Memory B cell (primary cell): Measurements from ENCODE around the gene PPIL6.
"Not testable (repeated sequence)": the region's sequence is repeated elsewhere in the genome, so short reads cannot be mapped to it uniquely, and the experiment has no call there.

ENCODE experiments used
- ATAC-seq: fragments of 150-1000 bp; cut with Tn5 transposase; 2 replicates; pipeline ENCODE4 v1.10.0; 2021; ENCODE audit warnings: low read depth, mild to moderate bottlenecking, moderate library complexity
- DNase-seq, 2 donors: peaks; one replicate each; pipeline ENCODE4 v3.0.0; 2022; ENCODE audit warnings: low spot score in 2 of 2
- H3K27ac Mint-ChIP-seq: one replicate; pipeline ENCODE4 v1.8.0; 2022; ENCODE audit warnings: mild to moderate bottlenecking, moderate library complexity, mixed read lengths
- H3K27me3 Mint-ChIP-seq: one replicate; pipeline ENCODE4 v1.8.0; 2022; ENCODE audit warnings: mixed read lengths
- H3K36me3 Mint-ChIP-seq: one replicate; pipeline ENCODE4 v1.8.0; 2022; ENCODE audit warnings: mild to moderate bottlenecking, mixed read lengths
- H3K4me1 Mint-ChIP-seq: one replicate; pipeline ENCODE4 v1.8.0; 2022; ENCODE audit warnings: mixed read lengths
- H3K4me3 Mint-ChIP-seq: one replicate; pipeline ENCODE4 v1.8.0; 2022; ENCODE audit warnings: mild to moderate bottlenecking, moderate library complexity, mixed read lengths
- H3K9me3 Mint-ChIP-seq: one replicate; pipeline ENCODE4 v1.8.0; 2022; ENCODE audit warnings: mixed read lengths

PPIL6 gene

GRCh38 chr6:109382576-109383437 is 57.6 kb downstream of the PPIL6 start:
- Mint-ChIP-seq H3K4me1 (peaks cover 27% of the 10 kb centered on the region), H3K4me3 (peak overlapping the region; percentile 98), H3K36me3 (peaks cover 11% of the 10 kb centered on the region), H3K9me3 (no peaks in the 10 kb centered on the region), H3K27me3 (no peaks in the 10 kb centered on the region), H3K27ac (peak overlapping the region; percentile 98)
- DNase-seq: peak; percentile 95 to 96
- ATAC-seq: peak; percentile 75

GRCh38 chr6:109381747-109382575 is 58.5 kb downstream of the PPIL6 start, which contains the start of gene CD164:
Gene CD164, minus strand, starts transcription at chr6:109382467. Its CDS starts 89 bp downstream, at chr6:109382378.
- ATAC-seq (peak; percentile 60), DNase-seq (no peak)
- H3K4me3 Mint-ChIP-seq: peak within 1 kb of the TSS; percentile 98
- peaks cover 29% of the 10 kb centered on the region for H3K4me1 Mint-ChIP-seq
- H3K9me3 Mint-ChIP-seq: no peaks in the 10 kb centered on the region
- peak within 1 kb of the TSS; percentile 98 for H3K27ac Mint-ChIP-seq
- H3K27me3 Mint-ChIP-seq: no peaks in the 10 kb centered on the region
- peaks cover 13% of the 10 kb centered on the region for H3K36me3 Mint-ChIP-seq

GRCh38 chr6:109381061-109381746 is 59.2 kb downstream of the PPIL6 start:
- ATAC-seq: peak; percentile 3
- Mint-ChIP-seq H3K4me1 (peaks cover 31% of the 10 kb centered on the region), H3K36me3 (peaks cover 16% of the 10 kb centered on the region)

GRCh38 chr6:109379711-109380110 is 60.7 kb downstream of the PPIL6 start:
- Mint-ChIP-seq H3K9me3 (no peaks in the 10 kb centered on the region), H3K4me1 (peaks cover 32% of the 10 kb centered on the region)

More at GRCh38 chr6:109381061-109381746, 59.2 kb downstream of the PPIL6 start:
- H3K9me3 Mint-ChIP-seq: no peaks in the 10 kb centered on the region
- H3K27ac Mint-ChIP-seq: peak overlapping the region; percentile 98
- peak overlapping the region; percentile 98 for H3K4me3 Mint-ChIP-seq
- no peaks in the 10 kb centered on the region for H3K27me3 Mint-ChIP-seq
- peak; percentile 7 to 15 for DNase-seq

GRCh38 chr6:109377717-109378116 is 62.7 kb downstream of the PPIL6 start:
- peaks cover 46% of the 10 kb centered on the region for H3K4me1 Mint-ChIP-seq
- ATAC-seq (no peak), DNase-seq (no peak)
- no peak overlapping the region for H3K4me3 Mint-ChIP-seq
- H3K36me3 Mint-ChIP-seq: peaks cover 37% of the 10 kb centered on the region
- H3K27me3 Mint-ChIP-seq: no peaks in the 10 kb centered on the region
- no peaks in the 10 kb centered on the region for H3K9me3 Mint-ChIP-seq
- H3K27ac Mint-ChIP-seq: peak overlapping the region; percentile 7

More at GRCh38 chr6:109379711-109380110, 60.7 kb downstream of the PPIL6 start:
- DNase-seq: no peak
- peak overlapping the region; percentile 76 for H3K4me3 Mint-ChIP-seq
- H3K27me3 Mint-ChIP-seq: no peaks in the 10 kb centered on the region
- H3K36me3 Mint-ChIP-seq: peaks cover 22% of the 10 kb centered on the region
- ATAC-seq: no peak
- peak overlapping the region; percentile 98 for H3K27ac Mint-ChIP-seq

GRCh38 chr6:109374326-109374892 is 66.0 kb downstream of the PPIL6 start:
- peak overlapping the region; percentile 35 for H3K27ac Mint-ChIP-seq
- H3K27me3 Mint-ChIP-seq: no peaks in the 10 kb centered on the region
- no peak overlapping the region for H3K4me3 Mint-ChIP-seq
- no peak for DNase-seq
- H3K36me3 Mint-ChIP-seq: peaks cover 44% of the 10 kb centered on the region
- H3K4me1 Mint-ChIP-seq: peaks cover 39% of the 10 kb centered on the region
- H3K9me3 Mint-ChIP-seq: no peaks in the 10 kb centered on the region
- ATAC-seq: no peak

- no peaks in the 10 kb centered on the region for H3K27me3 Mint-ChIP-seq
- peaks cover 33% of the 10 kb centered on the region for H3K4me1 Mint-ChIP-seq
- ATAC-seq: peak; percentile 82
- H3K36me3 Mint-ChIP-seq: peaks cover 40% of the 10 kb centered on the region
- peak overlapping the region; percentile 35 for H3K27ac Mint-ChIP-seq
- H3K9me3 Mint-ChIP-seq: no peaks in the 10 kb centered on the region
- H3K4me3 Mint-ChIP-seq: no peak overlapping the region
- DNase-seq: no peak
Observed at GRCh38 chr6:109373762-109374161, 66.7 kb downstream of the PPIL6 start.

GRCh38 chr6:109373331-109373730 is 67.1 kb downstream of the PPIL6 start:
- Mint-ChIP-seq H3K4me3 (no peak overlapping the region), H3K27me3 (no peaks in the 10 kb centered on the region), H3K27ac (peak overlapping the region; percentile 35), H3K36me3 (peaks cover 37% of the 10 kb centered on the region), H3K9me3 (no peaks in the 10 kb centered on the region), H3K4me1 (peaks cover 33% of the 10 kb centered on the region)
- ATAC-seq (no peak), DNase-seq (no peak)

- ATAC-seq (no peak), DNase-seq (no peak)
- Mint-ChIP-seq H3K27ac (peak overlapping the region; percentile 77), H3K27me3 (no peaks in the 10 kb centered on the region), H3K4me3 (no peak overlapping the region), H3K36me3 (peaks cover 36% of the 10 kb centered on the region), H3K9me3 (no peaks in the 10 kb centered on the region), H3K4me1 (peaks cover 25% of the 10 kb centered on the region)
Observed at GRCh38 chr6:109372130-109372529, 68.3 kb downstream of the PPIL6 start.

GRCh38 chr6:109370792-109371191 is 69.6 kb downstream of the PPIL6 start:
- no peak overlapping the region for H3K27ac Mint-ChIP-seq
- DNase-seq: no peak
- peaks cover 22% of the 10 kb centered on the region for H3K4me1 Mint-ChIP-seq
- no peak overlapping the region for H3K4me3 Mint-ChIP-seq
- H3K36me3 Mint-ChIP-seq: peaks cover 37% of the 10 kb centered on the region
- ATAC-seq: no peak
- H3K27me3 Mint-ChIP-seq: no peaks in the 10 kb centered on the region
- H3K9me3 Mint-ChIP-seq: no peaks in the 10 kb centered on the region

GRCh38 chr6:109370336-109370735 is 70.1 kb downstream of the PPIL6 start:
- peaks cover 22% of the 10 kb centered on the region for H3K4me1 Mint-ChIP-seq
- no peak overlapping the region for H3K27ac Mint-ChIP-seq
- no peak overlapping the region for H3K4me3 Mint-ChIP-seq
- no peak for DNase-seq
- H3K9me3 Mint-ChIP-seq: no peaks in the 10 kb centered on the region
- ATAC-seq: no peak
- H3K27me3 Mint-ChIP-seq: no peaks in the 10 kb centered on the region
- peaks cover 36% of the 10 kb centered on the region for H3K36me3 Mint-ChIP-seq

GRCh38 chr6:109369728-109370127 is 70.7 kb downstream of the PPIL6 start:
- Mint-ChIP-seq H3K27me3 (no peaks in the 10 kb centered on the region), H3K36me3 (peaks cover 37% of the 10 kb centered on the region), H3K4me3 (no peak overlapping the region), H3K4me1 (peaks cover 20% of the 10 kb centered on the region), H3K9me3 (peaks cover 1% of the 10 kb centered on the region), H3K27ac (no peak overlapping the region)
- no peak for ATAC-seq
- no peak for DNase-seq

GRCh38 chr6:109364382-109365078 is 75.9 kb downstream of the PPIL6 start:
- not testable (repeated sequence) for H3K4me3 Mint-ChIP-seq, H3K4me1 Mint-ChIP-seq, DNase-seq, ATAC-seq, H3K9me3 Mint-ChIP-seq, H3K27me3 Mint-ChIP-seq
- peaks cover 50% of the 10 kb centered on the region for H3K36me3 Mint-ChIP-seq
- peak overlapping the region; percentile 45 for H3K27ac Mint-ChIP-seq
